HepG2 (cell line): ENCODE data around the gene NAB2. TPM values are rescaled to one million over a fixed set of nuclear protein-coding genes. Genes with fewer than 3 reads are reported as not detected.
A peak's percentile ranks its signal among the peaks of the same experiment; 100 is the strongest.

Source experiments
- MAZ ChIP-seq, 2 experiments: sonication (generic) in 1 of 2; formaldehyde crosslinking in 1 of 2; IDR thresholded peaks; 2 replicates each; pipeline versions ENCODE4 v1.5.0 to v1.6.1; 2012 to 2020; ENCODE audit warnings: low read depth in 2 of 2, mild to moderate bottlenecking in 2 of 2, borderline replicate concordance in 1 of 2, improper control_type of control experiment in 1 of 2, low read length in 1 of 2, missing genetic modification reagents in 1 of 2, moderate library complexity in 1 of 2
- MEIS2 ChIP-seq: sonication (generic); formaldehyde crosslinking; IDR thresholded peaks from 2 replicates; pipeline ENCODE4 v1.9.0; 2021; ENCODE audit warnings: mild to moderate bottlenecking, missing genetic modification reagents
- NCOA1 ChIP-seq: sonication (generic); formaldehyde crosslinking; IDR thresholded peaks from 2 replicates; pipeline ENCODE4 v1.9.0; 2021; ENCODE audit warnings: missing genetic modification reagents
- NPAS2 ChIP-seq: sonication (generic); formaldehyde crosslinking; IDR thresholded peaks from 2 replicates; pipeline ENCODE4 v1.8.0; 2022; ENCODE audit warnings: mild to moderate bottlenecking, missing genetic modification reagents, borderline replicate concordance
- SMAD9 ChIP-seq: sonication (generic); formaldehyde crosslinking; IDR thresholded peaks from 2 replicates; pipeline ENCODE4 v1.5.1; 2020; ENCODE audit warnings: mild to moderate bottlenecking, missing genetic modification reagents
- SMYD3 ChIP-seq: sonication (generic); formaldehyde crosslinking; IDR thresholded peaks from 2 replicates; pipeline ENCODE4 v1.8.1; 2023; ENCODE audit warnings: mild to moderate bottlenecking, missing genetic modification reagents
- SP1 ChIP-seq, 2 experiments: fragments of 450-650 bp in 1 of 2; sonication (generic) in 1 of 2; formaldehyde crosslinking in 1 of 2; IDR thresholded peaks; 2 replicates each; pipeline versions ENCODE4 v1.4.0 to v1.6.1; 2016 to 2020; ENCODE audit warnings: missing genetic modification reagents in 1 of 2
- SP2 ChIP-seq: sonication (generic); formaldehyde crosslinking; IDR thresholded peaks from 2 replicates; pipeline ENCODE4 v1.5.1; 2020; ENCODE audit warnings: mild to moderate bottlenecking, missing genetic modification reagents
- SRSF9 ChIP-seq: fragments of 200-400 bp; formaldehyde crosslinking; IDR thresholded peaks from 2 replicates; pipeline ENCODE4 v1.6.1; 2018; ENCODE audit warnings: borderline replicate concordance, mild to moderate bottlenecking, low read depth, low read length; ENCODE audit not compliant: insufficient read depth, poor library complexity, severe bottlenecking
- THAP11 ChIP-seq: IDR thresholded peaks from 2 replicates; pipeline ENCODE4 v1.6.1; 2016; ENCODE audit warnings: missing biosample characterization, missing genetic modification reagents
- U2AF1 ChIP-seq: fragments of 200-400 bp; formaldehyde crosslinking; optimal IDR thresholded peaks from 2 replicates; pipeline ENCODE3; 2017; ENCODE audit warnings: mild to moderate bottlenecking, low read depth, low read length
- ZFP36L2 ChIP-seq: sonication (generic); formaldehyde crosslinking; IDR thresholded peaks from 2 replicates; pipeline ENCODE4 v1.4.0; 2020; ENCODE audit warnings: missing genetic modification reagents
- ZNF350 ChIP-seq: sonication (generic); formaldehyde crosslinking; IDR thresholded peaks from 2 replicates; pipeline ENCODE4 v1.4.0; 2020; ENCODE audit warnings: mild to moderate bottlenecking, low read depth, missing genetic modification reagents, borderline replicate concordance
- polyA plus RNA-seq, 8 experiments: library from polyadenylated mRNA; depleted of rRNA in 3 of 8; stranded (reverse) in 7 of 8; unstranded in 1 of 8; fragments of >200 nt; fragmentation: Illumina TruSeq in 4 of 8; extraction: Trizol in 4 of 8; gene quantifications; 2 replicates each; pipeline versions ENCODE4 v1.2.1 to v1.2.3, GENCODE V29; 2011 to 2016; ENCODE audit warnings: low read depth in 4 of 8, missing spikeins in 1 of 8, mixed read lengths in 1 of 8; ENCODE audit not compliant: insufficient read depth in 1 of 8
- total RNA-seq, 5 experiments: library from RNA; depleted of rRNA; stranded (reverse); fragments of >200 nt; fragmentation: Illumina TruSeq; extraction: Trizol; gene quantifications; 2 replicates each; pipeline ENCODE4 v1.2.3, GENCODE V29; 2016; ENCODE audit warnings: low read depth in 1 of 5
- TF ChIP-seq, protein P1 (sequence below): IDR thresholded peaks from 2 replicates; pipeline ENCODE4 v1.6.1; 2016; ENCODE audit warnings: low read depth, missing genetic modification reagents, missing compliant biosample characterization
- TF ChIP-seq, protein P2 (sequence below): IDR thresholded peaks from 2 replicates; pipeline ENCODE4 v1.6.1; 2016; ENCODE audit warnings: missing genetic modification reagents, missing compliant biosample characterization
- TF ChIP-seq, protein P3 (sequence below): sonication (generic); formaldehyde crosslinking; IDR thresholded peaks from 2 replicates; pipeline ENCODE4 v1.4.0; 2020; ENCODE audit warnings: mild to moderate bottlenecking, missing genetic modification reagents, borderline replicate concordance

The NAB2 gene
- total and polyA plus RNA-seq, 2 of the 13 experiments (the other 11 are each of a cell fraction or from before 2014, with no cell fraction given) = 11.7 to 12.9 TPM

DNA sequence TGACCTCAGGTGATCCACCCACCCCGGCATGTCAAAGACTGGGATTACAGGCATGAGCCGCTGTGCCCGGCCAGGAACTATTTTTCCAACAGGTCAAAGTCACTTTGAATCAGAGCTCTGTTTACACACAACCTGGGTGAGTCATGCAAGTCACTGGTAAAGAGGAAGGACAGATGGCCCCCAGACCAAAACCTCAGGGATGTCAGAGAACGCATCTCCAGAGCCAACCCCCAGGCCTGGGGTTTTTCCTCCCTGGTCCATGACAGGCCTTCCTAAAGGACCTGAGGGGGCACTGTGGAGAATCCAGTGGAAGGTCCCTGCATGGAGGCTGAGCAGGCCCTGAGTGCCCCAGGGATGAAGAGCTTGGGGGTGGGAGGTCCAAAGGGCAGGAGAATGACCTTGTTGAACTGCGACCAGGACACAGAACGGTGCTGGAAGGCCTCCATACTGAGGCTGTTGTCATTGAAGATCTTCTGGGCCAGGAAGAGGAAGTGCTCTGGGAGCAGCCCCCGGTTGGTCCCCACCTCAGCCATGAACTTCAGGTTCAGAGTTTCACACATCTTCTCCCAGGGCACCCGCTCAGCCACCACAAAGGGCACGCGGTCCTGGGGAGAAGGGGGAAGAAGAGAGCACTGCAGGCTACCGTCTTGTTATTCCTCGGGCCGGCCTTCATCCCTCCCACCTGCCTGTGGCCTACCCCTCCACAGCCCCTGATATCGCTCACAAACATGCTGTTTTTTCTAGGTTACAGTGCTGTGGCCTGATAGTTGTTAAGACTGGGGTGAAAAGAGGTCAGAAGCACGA is 13.2 kb downstream of the NAB2 start (continued):
- TF ChIP-seq, protein P1, sequence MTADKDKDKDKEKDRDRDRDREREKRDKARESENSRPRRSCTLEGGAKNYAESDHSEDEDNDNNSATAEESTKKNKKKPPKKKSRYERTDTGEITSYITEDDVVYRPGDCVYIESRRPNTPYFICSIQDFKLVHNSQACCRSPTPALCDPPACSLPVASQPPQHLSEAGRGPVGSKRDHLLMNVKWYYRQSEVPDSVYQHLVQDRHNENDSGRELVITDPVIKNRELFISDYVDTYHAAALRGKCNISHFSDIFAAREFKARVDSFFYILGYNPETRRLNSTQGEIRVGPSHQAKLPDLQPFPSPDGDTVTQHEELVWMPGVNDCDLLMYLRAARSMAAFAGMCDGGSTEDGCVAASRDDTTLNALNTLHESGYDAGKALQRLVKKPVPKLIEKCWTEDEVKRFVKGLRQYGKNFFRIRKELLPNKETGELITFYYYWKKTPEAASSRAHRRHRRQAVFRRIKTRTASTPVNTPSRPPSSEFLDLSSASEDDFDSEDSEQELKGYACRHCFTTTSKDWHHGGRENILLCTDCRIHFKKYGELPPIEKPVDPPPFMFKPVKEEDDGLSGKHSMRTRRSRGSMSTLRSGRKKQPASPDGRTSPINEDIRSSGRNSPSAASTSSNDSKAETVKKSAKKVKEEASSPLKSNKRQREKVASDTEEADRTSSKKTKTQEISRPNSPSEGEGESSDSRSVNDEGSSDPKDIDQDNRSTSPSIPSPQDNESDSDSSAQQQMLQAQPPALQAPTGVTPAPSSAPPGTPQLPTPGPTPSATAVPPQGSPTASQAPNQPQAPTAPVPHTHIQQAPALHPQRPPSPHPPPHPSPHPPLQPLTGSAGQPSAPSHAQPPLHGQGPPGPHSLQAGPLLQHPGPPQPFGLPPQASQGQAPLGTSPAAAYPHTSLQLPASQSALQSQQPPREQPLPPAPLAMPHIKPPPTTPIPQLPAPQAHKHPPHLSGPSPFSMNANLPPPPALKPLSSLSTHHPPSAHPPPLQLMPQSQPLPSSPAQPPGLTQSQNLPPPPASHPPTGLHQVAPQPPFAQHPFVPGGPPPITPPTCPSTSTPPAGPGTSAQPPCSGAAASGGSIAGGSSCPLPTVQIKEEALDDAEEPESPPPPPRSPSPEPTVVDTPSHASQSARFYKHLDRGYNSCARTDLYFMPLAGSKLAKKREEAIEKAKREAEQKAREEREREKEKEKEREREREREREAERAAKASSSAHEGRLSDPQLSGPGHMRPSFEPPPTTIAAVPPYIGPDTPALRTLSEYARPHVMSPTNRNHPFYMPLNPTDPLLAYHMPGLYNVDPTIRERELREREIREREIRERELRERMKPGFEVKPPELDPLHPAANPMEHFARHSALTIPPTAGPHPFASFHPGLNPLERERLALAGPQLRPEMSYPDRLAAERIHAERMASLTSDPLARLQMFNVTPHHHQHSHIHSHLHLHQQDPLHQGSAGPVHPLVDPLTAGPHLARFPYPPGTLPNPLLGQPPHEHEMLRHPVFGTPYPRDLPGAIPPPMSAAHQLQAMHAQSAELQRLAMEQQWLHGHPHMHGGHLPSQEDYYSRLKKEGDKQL (CRISPR knock-in tag) = peak; percentile 43; the same call in 1 of the 2 replicates
- TF ChIP-seq SRSF9 = no peak
- peak; percentile 89; the same call in 1 of the 2 replicates for TF ChIP-seq NCOA1 (CRISPR knock-in tag)
- TF ChIP-seq MAZ (IDR thresholded peaks at IDR 0.05; ENCODE audit: borderline replicate concordance, low read depth, low read length) = peak; percentile 42; the same call in 1 of the 2 replicates
- peak; percentile 13 for TF ChIP-seq MAZ (CRISPR knock-in tag; IDR thresholded peaks at IDR 0.05; ENCODE audit: low read depth)
- TF ChIP-seq SP1 (IDR thresholded peaks at IDR 0.05) = no peak
- no peak; the same call in 1 of the 2 replicates for TF ChIP-seq SP1 (CRISPR knock-in tag; IDR thresholded peaks at IDR 0.05)
- TF ChIP-seq MEIS2 (CRISPR knock-in tag) = peak; percentile 60; the same call in 1 of the 2 replicates
- TF ChIP-seq SP2 (CRISPR knock-in tag) = no peak
- TF ChIP-seq, protein P2, sequence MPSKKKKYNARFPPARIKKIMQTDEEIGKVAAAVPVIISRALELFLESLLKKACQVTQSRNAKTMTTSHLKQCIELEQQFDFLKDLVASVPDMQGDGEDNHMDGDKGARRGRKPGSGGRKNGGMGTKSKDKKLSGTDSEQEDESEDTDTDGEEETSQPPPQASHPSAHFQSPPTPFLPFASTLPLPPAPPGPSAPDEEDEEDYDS (CRISPR knock-in tag) = peak; percentile 33; the same call in 1 of the 2 replicates
- 0 out of 2 replicates have a peak, but pooled peaks have one; percentile 38 for TF ChIP-seq THAP11
- TF ChIP-seq, protein P3, sequence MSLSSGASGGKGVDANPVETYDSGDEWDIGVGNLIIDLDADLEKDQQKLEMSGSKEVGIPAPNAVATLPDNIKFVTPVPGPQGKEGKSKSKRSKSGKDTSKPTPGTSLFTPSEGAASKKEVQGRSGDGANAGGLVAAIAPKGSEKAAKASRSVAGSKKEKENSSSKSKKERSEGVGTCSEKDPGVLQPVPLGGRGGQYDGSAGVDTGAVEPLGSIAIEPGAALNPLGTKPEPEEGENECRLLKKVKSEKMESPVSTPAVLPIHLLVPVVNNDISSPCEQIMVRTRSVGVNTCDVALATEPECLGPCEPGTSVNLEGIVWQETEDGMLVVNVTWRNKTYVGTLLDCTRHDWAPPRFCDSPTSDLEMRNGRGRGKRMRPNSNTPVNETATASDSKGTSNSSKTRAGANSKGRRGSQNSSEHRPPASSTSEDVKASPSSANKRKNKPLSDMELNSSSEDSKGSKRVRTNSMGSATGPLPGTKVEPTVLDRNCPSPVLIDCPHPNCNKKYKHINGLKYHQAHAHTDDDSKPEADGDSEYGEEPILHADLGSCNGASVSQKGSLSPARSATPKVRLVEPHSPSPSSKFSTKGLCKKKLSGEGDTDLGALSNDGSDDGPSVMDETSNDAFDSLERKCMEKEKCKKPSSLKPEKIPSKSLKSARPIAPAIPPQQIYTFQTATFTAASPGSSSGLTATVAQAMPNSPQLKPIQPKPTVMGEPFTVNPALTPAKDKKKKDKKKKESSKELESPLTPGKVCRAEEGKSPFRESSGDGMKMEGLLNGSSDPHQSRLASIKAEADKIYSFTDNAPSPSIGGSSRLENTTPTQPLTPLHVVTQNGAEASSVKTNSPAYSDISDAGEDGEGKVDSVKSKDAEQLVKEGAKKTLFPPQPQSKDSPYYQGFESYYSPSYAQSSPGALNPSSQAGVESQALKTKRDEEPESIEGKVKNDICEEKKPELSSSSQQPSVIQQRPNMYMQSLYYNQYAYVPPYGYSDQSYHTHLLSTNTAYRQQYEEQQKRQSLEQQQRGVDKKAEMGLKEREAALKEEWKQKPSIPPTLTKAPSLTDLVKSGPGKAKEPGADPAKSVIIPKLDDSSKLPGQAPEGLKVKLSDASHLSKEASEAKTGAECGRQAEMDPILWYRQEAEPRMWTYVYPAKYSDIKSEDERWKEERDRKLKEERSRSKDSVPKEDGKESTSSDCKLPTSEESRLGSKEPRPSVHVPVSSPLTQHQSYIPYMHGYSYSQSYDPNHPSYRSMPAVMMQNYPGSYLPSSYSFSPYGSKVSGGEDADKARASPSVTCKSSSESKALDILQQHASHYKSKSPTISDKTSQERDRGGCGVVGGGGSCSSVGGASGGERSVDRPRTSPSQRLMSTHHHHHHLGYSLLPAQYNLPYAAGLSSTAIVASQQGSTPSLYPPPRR (CRISPR knock-in tag) = peak; percentile 77
- TF ChIP-seq NPAS2 = no peak
- no peak for TF ChIP-seq ZFP36L2 (CRISPR knock-in tag)
- peak; percentile 40 for TF ChIP-seq U2AF1
- TF ChIP-seq SMAD9 (CRISPR knock-in tag) = no peak
- peak; percentile 82 for TF ChIP-seq ZNF350 (CRISPR knock-in tag)
- TF ChIP-seq SMYD3 (CRISPR knock-in tag) = no peak; the same call in 1 of the 2 replicates
